Hepatocyte (in vitro differentiated cells): ENCODE measurements around the gene FICD. TPM values are rescaled to one million over a fixed set of nuclear protein-coding genes. Genes with fewer than 3 reads are reported as not detected.
A peak's percentile ranks its signal among the peaks of the same experiment; 100 is the strongest.

ENCODE experiments used
- DNase-seq: peaks from one replicate; pipeline ENCODE4 v3.0.0-alpha.2; 2016; ENCODE audit warnings: low spot score
- H2AFZ ChIP-seq: fragments of 200-600 bp; sonication (generic); 2 replicates; pipeline ENCODE4 v1.6.0; 2016; ENCODE audit warnings: antibody characterized with exemption, mild to moderate bottlenecking
- H3K27ac ChIP-seq: fragments of 200-600 bp; sonication (generic); 2 replicates; pipeline ENCODE4 v1.5.1; 2016; ENCODE audit warnings: mild to moderate bottlenecking
- H3K27me3 ChIP-seq: fragments of 200-600 bp; sonication (generic); 2 replicates; pipeline ENCODE4 v1.6.1; 2016
- H3K36me3 ChIP-seq: fragments of 200-600 bp; sonication (generic); replicated peaks from 2 replicates; pipeline ENCODE4 v1.5.1; 2016; ENCODE audit warnings: low read depth; ENCODE audit not compliant: insufficient read depth
- H3K4me1 ChIP-seq: fragments of 200-600 bp; sonication (generic); 2 replicates; pipeline ENCODE4 v1.5.1; 2016; ENCODE audit warnings: mild to moderate bottlenecking, moderate library complexity; ENCODE audit not compliant: insufficient read depth
- H3K4me2 ChIP-seq: fragments of 200-600 bp; sonication (generic); 2 replicates; pipeline ENCODE4 v1.6.0; 2016
- H3K4me3 ChIP-seq: fragments of 200-600 bp; sonication (generic); 2 replicates; pipeline ENCODE4 v1.5.1; 2016; ENCODE audit warnings: mild to moderate bottlenecking
- H3K79me2 ChIP-seq: fragments of 200-600 bp; sonication (generic); 2 replicates; pipeline ENCODE4 v1.6.0; 2017; ENCODE audit warnings: mild to moderate bottlenecking
- H3K9me2 ChIP-seq: fragments of 200-600 bp; sonication (generic); replicated peaks from 2 replicates; pipeline ENCODE4 v1.6.0; 2017; ENCODE audit warnings: mild to moderate bottlenecking; ENCODE audit not compliant: insufficient read depth
- H3K9me3 ChIP-seq: fragments of 200-600 bp; sonication (generic); 2 replicates; pipeline ENCODE4 v1.5.1; 2016; ENCODE audit warnings: low read depth, mild to moderate bottlenecking
- H4K20me1 ChIP-seq: fragments of 200-600 bp; sonication (generic); 2 replicates; pipeline ENCODE4 v1.6.0; 2016; ENCODE audit warnings: mild to moderate bottlenecking; ENCODE audit not compliant: insufficient read depth, poor library complexity, severe bottlenecking
- EZH2 ChIP-seq: fragments of 200-600 bp; sonication (generic); IDR thresholded peaks from 2 replicates; pipeline ENCODE4 v1.6.1; 2016; ENCODE audit warnings: antibody characterized with exemption, mild to moderate bottlenecking, borderline replicate concordance
- EZH2phosphoT487 ChIP-seq: fragments of 200-600 bp; sonication (generic); IDR thresholded peaks from one replicate; pipeline ENCODE4 v1.6.1; 2018; ENCODE audit warnings: antibody characterized with exemption, mild to moderate bottlenecking, low read depth, moderate library complexity; ENCODE audit not compliant: unreplicated experiment, severe bottlenecking
- WGBS: methylation state at CpG from one replicate; pipeline ENCODE4 v1.1.6; 2016; ENCODE audit warnings: low lambda C conversion rate; ENCODE audit errors: missing lambda C conversion rate; 5-methylcytosine and 5-hydroxymethylcytosine counted together
- polyA plus RNA-seq: library from polyadenylated mRNA; unstranded; fragments of >200 nt; fragmentation: Nextera tagmentation; extraction: Ambion mirVana; gene quantifications from 2 replicates; pipeline ENCODE4 v1.2.1, GENCODE V29; 2016
- total RNA-seq: library from RNA; depleted of rRNA; stranded (reverse); fragments of >200 nt; gene quantifications from 2 replicates; pipeline ENCODE4 v1.2.3, GENCODE V29; 2014
- TF ChIP-seq, protein P1 (sequence below): fragments of 200-600 bp; sonication (generic); IDR thresholded peaks from 2 replicates; pipeline ENCODE4 v1.5.1; 2016; ENCODE audit warnings: antibody characterized with exemption, mild to moderate bottlenecking; ENCODE audit not compliant: poor library complexity

FICD gene
- total RNA-seq (6.3 and 6.4 TPM in 2 replicates), polyA plus RNA-seq (6.2 and 6.7 TPM in 2 replicates)

DNA sequence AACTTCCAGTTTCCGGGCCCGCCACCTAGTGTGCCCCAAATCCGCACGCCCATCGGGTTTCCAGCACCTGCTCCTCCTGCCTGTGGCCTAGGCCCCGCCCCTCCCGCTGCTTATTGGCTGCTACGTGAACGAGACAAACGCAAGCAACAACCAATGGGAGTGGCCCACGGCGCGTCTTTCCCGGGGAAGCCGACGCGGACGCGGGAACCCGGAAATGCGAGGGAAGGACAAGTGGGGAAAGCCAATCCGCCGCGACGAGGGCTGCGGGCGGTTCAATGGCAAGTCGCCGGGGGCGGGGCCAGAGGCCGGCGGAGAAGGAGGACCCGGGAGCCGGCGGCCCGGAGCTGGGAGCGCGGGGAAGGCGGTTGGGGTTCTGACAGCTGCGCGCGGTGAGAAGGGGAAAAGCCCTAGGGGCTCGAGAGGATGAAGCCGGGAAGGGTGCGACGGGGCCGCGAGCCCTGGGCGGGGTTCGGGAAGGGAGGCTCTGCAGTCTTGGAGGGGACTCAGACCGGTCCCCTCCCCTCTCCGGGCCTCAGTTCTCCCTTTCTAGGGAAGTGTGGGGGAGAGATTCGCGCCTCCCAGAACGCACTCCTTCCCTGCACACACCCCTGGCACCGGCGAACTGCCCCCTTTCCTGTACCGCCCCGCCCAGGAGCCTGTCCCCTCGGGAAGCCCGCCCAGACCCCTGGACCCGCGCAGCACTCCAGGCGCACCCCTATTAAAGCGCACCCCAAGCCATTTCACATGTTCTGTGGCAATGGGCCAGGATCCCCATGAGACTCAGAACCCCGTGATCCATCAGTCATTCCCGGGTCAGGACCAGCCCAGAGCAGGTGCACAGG lies at the start of gene FICD:
Gene FICD (plus strand): TSS at position 305 of the 842 bp plus-strand sequence. CDS start 1,696 bp downstream, outside the sequence.
- Histone ChIP-seq H4K20me1 (no peaks in the 10 kb centered on the region), H3K27ac (peak within 1 kb of the TSS; percentile 20), H2AFZ (peak within 1 kb of the TSS; percentile 29), H3K9me2 (no peaks in the 10 kb centered on the region), H3K4me1 (peaks cover 6% of the 10 kb centered on the region), H3K36me3 (no peaks in the 10 kb centered on the region), H3K27me3 (no peaks in the 10 kb centered on the region), H3K9me3 (no peaks in the 10 kb centered on the region), H3K79me2 (no peaks in the 10 kb centered on the region), H3K4me2 (peak within 1 kb of the TSS; percentile 85), H3K4me3 (peak within 1 kb of the TSS; percentile 32)
- TF ChIP-seq EZH2phosphoT487: no peak
- no peak for TF ChIP-seq EZH2
- TF ChIP-seq, protein P1, sequence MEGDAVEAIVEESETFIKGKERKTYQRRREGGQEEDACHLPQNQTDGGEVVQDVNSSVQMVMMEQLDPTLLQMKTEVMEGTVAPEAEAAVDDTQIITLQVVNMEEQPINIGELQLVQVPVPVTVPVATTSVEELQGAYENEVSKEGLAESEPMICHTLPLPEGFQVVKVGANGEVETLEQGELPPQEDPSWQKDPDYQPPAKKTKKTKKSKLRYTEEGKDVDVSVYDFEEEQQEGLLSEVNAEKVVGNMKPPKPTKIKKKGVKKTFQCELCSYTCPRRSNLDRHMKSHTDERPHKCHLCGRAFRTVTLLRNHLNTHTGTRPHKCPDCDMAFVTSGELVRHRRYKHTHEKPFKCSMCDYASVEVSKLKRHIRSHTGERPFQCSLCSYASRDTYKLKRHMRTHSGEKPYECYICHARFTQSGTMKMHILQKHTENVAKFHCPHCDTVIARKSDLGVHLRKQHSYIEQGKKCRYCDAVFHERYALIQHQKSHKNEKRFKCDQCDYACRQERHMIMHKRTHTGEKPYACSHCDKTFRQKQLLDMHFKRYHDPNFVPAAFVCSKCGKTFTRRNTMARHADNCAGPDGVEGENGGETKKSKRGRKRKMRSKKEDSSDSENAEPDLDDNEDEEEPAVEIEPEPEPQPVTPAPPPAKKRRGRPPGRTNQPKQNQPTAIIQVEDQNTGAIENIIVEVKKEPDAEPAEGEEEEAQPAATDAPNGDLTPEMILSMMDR: no peak
- peak; percentile 99 for DNase-seq
- WGBS: 3% methylated on average over 45 of the region's 67 CpGs

DNA sequence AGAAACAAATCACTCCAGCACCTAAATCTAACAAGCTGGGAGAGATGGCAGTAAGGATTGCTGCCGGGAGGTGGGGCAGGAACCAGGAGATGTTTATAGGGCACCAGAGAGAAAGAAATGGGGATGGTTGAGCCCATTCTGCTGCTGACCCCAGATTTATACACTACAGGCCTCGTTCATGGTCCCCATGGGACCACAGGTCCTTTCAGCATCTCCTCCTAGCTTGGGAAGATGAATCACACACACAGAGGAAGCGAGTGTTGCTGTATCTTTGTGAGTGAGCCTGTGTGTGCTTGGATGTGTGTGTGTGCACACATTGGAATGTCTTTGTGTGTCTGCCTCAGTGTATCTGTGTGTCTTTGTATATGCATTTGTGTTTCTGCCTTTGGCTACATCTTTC lies 49.7 kb upstream of the FICD start:
- Histone ChIP-seq H3K27me3 (peaks cover 2% of the 10 kb centered on the region), H3K9me2 (no peaks in the 10 kb centered on the region), H3K27ac (no peak overlapping the region), H3K9me3 (no peaks in the 10 kb centered on the region), H3K4me2 (no peak overlapping the region), H4K20me1 (no peaks in the 10 kb centered on the region), H3K4me1 (no peaks in the 10 kb centered on the region), H2AFZ (no peak overlapping the region), H3K79me2 (no peaks in the 10 kb centered on the region), H3K4me3 (no peak overlapping the region), H3K36me3 (no peaks in the 10 kb centered on the region)
- DNase-seq: no peak
- TF ChIP-seq, protein P1: no peak
- TF ChIP-seq EZH2 (no peak), EZH2phosphoT487 (no peak)
- WGBS: 78% methylated on average over 3 of the region's 3 CpGs

DNA sequence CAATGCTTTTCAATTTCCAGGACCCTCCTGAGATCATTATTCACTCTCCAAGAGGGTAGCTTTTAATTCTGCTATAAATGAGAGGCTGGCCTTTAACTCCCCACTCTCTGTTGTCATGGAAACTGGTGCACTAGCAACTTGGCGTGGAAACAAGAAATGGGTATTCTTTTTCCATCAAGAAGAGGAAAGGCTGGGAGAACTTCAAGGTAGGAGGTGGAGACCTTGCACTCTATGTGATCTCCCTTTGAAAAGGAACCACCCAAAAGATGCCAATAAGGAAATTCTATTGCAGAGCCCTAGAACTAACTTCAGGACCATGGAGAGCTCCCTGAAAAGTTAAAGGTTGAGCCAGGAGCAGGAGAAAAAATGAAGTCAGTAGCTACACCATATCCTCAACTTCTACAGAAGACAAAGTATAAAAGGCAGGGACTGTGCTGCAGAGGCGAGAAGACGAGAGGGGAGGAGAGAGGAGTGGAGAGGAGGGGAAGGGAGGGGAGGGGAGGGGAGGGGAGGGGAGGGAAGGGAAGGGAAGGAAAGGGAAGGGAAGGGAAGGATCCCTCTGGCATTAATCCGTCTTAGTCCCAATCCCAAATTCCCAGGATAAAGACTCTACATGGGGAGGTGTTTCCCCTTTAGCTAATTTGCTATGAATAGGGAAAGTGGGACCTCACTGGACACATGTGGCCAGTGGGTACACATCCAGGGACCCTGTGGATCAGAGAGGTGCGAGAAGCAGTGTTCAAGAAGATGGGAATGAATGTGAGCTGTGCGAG lies 46.7 kb upstream of the FICD start:
- Histone ChIP-seq H3K4me3 (no peak overlapping the region), H2AFZ (no peak overlapping the region), H3K9me2 (no peaks in the 10 kb centered on the region), H3K4me1 (no peaks in the 10 kb centered on the region), H4K20me1 (no peaks in the 10 kb centered on the region), H3K79me2 (no peaks in the 10 kb centered on the region), H3K9me3 (no peaks in the 10 kb centered on the region), H3K36me3 (no peaks in the 10 kb centered on the region), H3K27ac (no peak overlapping the region), H3K4me2 (no peak overlapping the region), H3K27me3 (peaks cover 9% of the 10 kb centered on the region)
- WGBS: 47% methylated on average over 5 of the region's 6 CpGs
- DNase-seq: peak; percentile 75
- TF ChIP-seq EZH2 (no peak), EZH2phosphoT487 (no peak)
- TF ChIP-seq, protein P1: no peak
